Measurements from ENCODE around the gene FAM83D. TPM values are rescaled to one million over a fixed set of nuclear protein-coding genes. Genes with fewer than 3 reads are reported as not detected.
A peak's percentile ranks its signal among the peaks of the same experiment; 100 is the strongest.

FAM83D gene
- total and polyA plus RNA-seq, 7 donors: 1.2 to 291 (median 14.9) TPM

GRCh38 chr20:38932457-38933120 is 6.4 kb downstream of the FAM83D start:
- H3K4me1 ChIP-seq: peaks cover 0 to 77% (median 18%) of the 10 kb centered on the region in 4 donors
- H3K27ac ChIP-seq: peak overlapping the region; percentile 75 to 87 (median 84)

GRCh38 chr20:38934530-38934929 is 8.3 kb downstream of the FAM83D start:
- no peaks in the 10 kb centered on the region for H3K9me3 ChIP-seq
- TF ChIP-seq CTCF (IDR thresholded peaks at IDR 0.05) (no peak), POLR2AphosphoS5 (IDR thresholded peaks at IDR 0.05) (no peak)
- peak overlapping the region in 2 of 4 donors; percentile 85 to 87 for H3K27ac ChIP-seq
- peaks cover 0 to 7% (median 0%) of the 10 kb centered on the region in 4 donors for H3K36me3 ChIP-seq
- H3K4me1 ChIP-seq: peaks cover 0 to 67% (median 22%) of the 10 kb centered on the region in 4 donors
- intact Hi-C loops (cut with DNase I): no loop called here
- no peaks in the 10 kb centered on the region for H3K27me3 ChIP-seq
- 95 to 96% methylated on average over 5 of the region's 5 CpGs for WGBS, 2 donors
- no peak overlapping the region for H3K4me3 ChIP-seq
- no peak for DNase-seq

More at GRCh38 chr20:38932457-38933120, 6.4 kb downstream of the FAM83D start:
- 89% methylated on average over 9 of the region's 9 CpGs for WGBS, 2 donors
- H3K9me3 ChIP-seq: no peaks in the 10 kb centered on the region
- intact Hi-C loops (cut with DNase I): no loop called here
- H3K4me3 ChIP-seq: peak overlapping the region in 2 of 4 donors; percentile 12 to 62
- DNase-seq: no peak
- no peaks in the 10 kb centered on the region for H3K27me3 ChIP-seq
- H3K36me3 ChIP-seq: no peaks in the 10 kb centered on the region
- TF ChIP-seq POLR2A (IDR thresholded peaks at IDR 0.05): no peak
- TF ChIP-seq POLR2AphosphoS5 (IDR thresholded peaks at IDR 0.05): peak in 1 of 4 donors; percentile 4
- no peak for TF ChIP-seq EP300 (IDR thresholded peaks at IDR 0.05)
- no peak for TF ChIP-seq CTCF (IDR thresholded peaks at IDR 0.05)

- DNase-seq: no peak
- WGBS, 2 donors: 63 to 79% methylated on average over 3 of the region's 3 CpGs
- TF ChIP-seq POLR2A (IDR thresholded peaks at IDR 0.05) (no peak), EP300 (IDR thresholded peaks at IDR 0.05) (no peak), CTCF (IDR thresholded peaks at IDR 0.05) (no peak), POLR2AphosphoS5 (IDR thresholded peaks at IDR 0.05) (no peak)
- H3K4me1 ChIP-seq: peaks cover 0 to 64% (median 23%) of the 10 kb centered on the region in 4 donors
- intact Hi-C loops (cut with DNase I): no loop called here
- H3K9me3 ChIP-seq: no peaks in the 10 kb centered on the region
- H3K27ac ChIP-seq: peak overlapping the region in 3 of 4 donors; percentile 49 to 87 (median 85)
- H3K4me3 ChIP-seq: no peak overlapping the region
- no peaks in the 10 kb centered on the region for H3K27me3 ChIP-seq
- H3K36me3 ChIP-seq: peaks cover 0 to 13% (median 0%) of the 10 kb centered on the region in 4 donors
Measured at GRCh38 chr20:38935285-38935684, 9.1 kb downstream of the FAM83D start.

- no peaks in the 10 kb centered on the region for H3K27me3 ChIP-seq
- WGBS, 2 donors: 82 to 97% methylated on average over 5 of the region's 5 CpGs
- H3K27ac ChIP-seq: peak overlapping the region in 3 of 4 donors; percentile 31 to 87 (median 85)
- peaks cover 0 to 13% (median 0%) of the 10 kb centered on the region in 4 donors for H3K36me3 ChIP-seq
- no peak for TF ChIP-seq POLR2AphosphoS5 (IDR thresholded peaks at IDR 0.05)
- no peak for TF ChIP-seq EP300 (IDR thresholded peaks at IDR 0.05)
- no peak for TF ChIP-seq CTCF (IDR thresholded peaks at IDR 0.05)
- no peak for TF ChIP-seq POLR2A (IDR thresholded peaks at IDR 0.05)
- no peak overlapping the region for H3K4me3 ChIP-seq
- no peaks in the 10 kb centered on the region for H3K9me3 ChIP-seq
- intact Hi-C loops (cut with DNase I): no loop called here
- H3K4me1 ChIP-seq: peaks cover 0 to 61% (median 21%) of the 10 kb centered on the region in 4 donors
- DNase-seq: no peak
Measured at GRCh38 chr20:38935967-38936407, 9.8 kb downstream of the FAM83D start.

Measured in sigmoid colon (tissue), 7 donors.